MM.1S (cell line): ENCODE measurements around the gene FAU.

ENCODE experiments used
- DNase-seq: peaks from one replicate; pipeline ENCODE4 v3.0.0-alpha.2; 2015
- H2AFZ ChIP-seq: fragments of 300-600 bp; sonication (generic); 2 replicates; pipeline ENCODE4 v1.6.0; 2016; ENCODE audit warnings: antibody characterized with exemption, low read length
- H3F3A ChIP-seq: fragments of 300-600 bp; sonication (generic); 2 replicates; pipeline ENCODE4 v1.6.1; 2016; ENCODE audit warnings: mild to moderate bottlenecking, antibody characterized with exemption, low read length, moderate library complexity, mixed read lengths; ENCODE audit not compliant: insufficient read depth
- H3K27ac ChIP-seq: fragments of 300-600 bp; sonication (generic); 2 replicates; pipeline ENCODE4 v1.5.1; 2016; ENCODE audit warnings: mild to moderate bottlenecking, low read length
- H3K27me3 ChIP-seq: fragments of 300-600 bp; sonication (generic); replicated peaks from 2 replicates; pipeline ENCODE4 v1.6.0; 2016; ENCODE audit warnings: low read length; ENCODE audit not compliant: insufficient read depth
- H3K36me3 ChIP-seq: fragments of 300-600 bp; sonication (generic); replicated peaks from 2 replicates; pipeline ENCODE4 v1.6.1; 2016; ENCODE audit warnings: mild to moderate bottlenecking, low read length, mixed read lengths; ENCODE audit not compliant: insufficient read depth
- H3K4me1 ChIP-seq: fragments of 300-600 bp; sonication (generic); 2 replicates; pipeline ENCODE4 v1.6.1; 2016; ENCODE audit warnings: low read length, mixed read lengths
- H3K4me2 ChIP-seq: fragments of 300-600 bp; sonication (generic); 2 replicates; pipeline ENCODE4 v1.6.0; 2016; ENCODE audit warnings: low read depth, low read length
- H3K4me3 ChIP-seq: fragments of 300-600 bp; sonication (generic); 2 replicates; pipeline ENCODE4 v1.5.1; 2016; ENCODE audit warnings: low read length, mixed read lengths
- H3K79me2 ChIP-seq: fragments of 300-600 bp; sonication (generic); 2 replicates; pipeline ENCODE4 v1.6.1; 2016; ENCODE audit warnings: mixed run types, low read length, mixed read lengths
- H3K9ac ChIP-seq: fragments of 300-600 bp; sonication (generic); 2 replicates; pipeline ENCODE4 v1.6.1; 2016; ENCODE audit warnings: low read length, mixed read lengths
- H3K9me2 ChIP-seq: fragments of 300-600 bp; sonication (generic); replicated peaks from 2 replicates; pipeline ENCODE4 v1.6.1; 2016; ENCODE audit warnings: mild to moderate bottlenecking, low read length, mixed read lengths; ENCODE audit not compliant: insufficient read depth
- H3K9me3 ChIP-seq: fragments of 300-600 bp; sonication (generic); replicated peaks from 2 replicates; pipeline ENCODE4 v1.6.1; 2016; ENCODE audit warnings: mild to moderate bottlenecking, low read length, mixed read lengths; ENCODE audit not compliant: insufficient read depth
- H4K20me1 ChIP-seq: fragments of 300-600 bp; sonication (generic); 2 replicates; pipeline ENCODE4 v1.6.1; 2016; ENCODE audit warnings: mild to moderate bottlenecking, low read length, moderate library complexity, mixed read lengths; ENCODE audit not compliant: insufficient read depth
- EZH2 ChIP-seq: fragments of 300-600 bp; sonication (generic); optimal IDR thresholded peaks from 2 replicates; pipeline ENCODE3; 2017; ENCODE audit warnings: low read depth, mild to moderate bottlenecking, antibody characterized with exemption, low read length, mixed read lengths
- EZH2phosphoT487 ChIP-seq: fragments of 300-600 bp; sonication (generic); IDR thresholded peaks from 2 replicates; pipeline ENCODE4 v1.6.1; 2018; ENCODE audit warnings: antibody characterized with exemption, low read length
- TF ChIP-seq, protein P1 (sequence below): fragments of 300-600 bp; sonication (generic); IDR thresholded peaks from 2 replicates; pipeline ENCODE4 v1.5.1; 2016; ENCODE audit warnings: antibody characterized with exemption, low read length, mixed read lengths

FAU gene

DNA sequence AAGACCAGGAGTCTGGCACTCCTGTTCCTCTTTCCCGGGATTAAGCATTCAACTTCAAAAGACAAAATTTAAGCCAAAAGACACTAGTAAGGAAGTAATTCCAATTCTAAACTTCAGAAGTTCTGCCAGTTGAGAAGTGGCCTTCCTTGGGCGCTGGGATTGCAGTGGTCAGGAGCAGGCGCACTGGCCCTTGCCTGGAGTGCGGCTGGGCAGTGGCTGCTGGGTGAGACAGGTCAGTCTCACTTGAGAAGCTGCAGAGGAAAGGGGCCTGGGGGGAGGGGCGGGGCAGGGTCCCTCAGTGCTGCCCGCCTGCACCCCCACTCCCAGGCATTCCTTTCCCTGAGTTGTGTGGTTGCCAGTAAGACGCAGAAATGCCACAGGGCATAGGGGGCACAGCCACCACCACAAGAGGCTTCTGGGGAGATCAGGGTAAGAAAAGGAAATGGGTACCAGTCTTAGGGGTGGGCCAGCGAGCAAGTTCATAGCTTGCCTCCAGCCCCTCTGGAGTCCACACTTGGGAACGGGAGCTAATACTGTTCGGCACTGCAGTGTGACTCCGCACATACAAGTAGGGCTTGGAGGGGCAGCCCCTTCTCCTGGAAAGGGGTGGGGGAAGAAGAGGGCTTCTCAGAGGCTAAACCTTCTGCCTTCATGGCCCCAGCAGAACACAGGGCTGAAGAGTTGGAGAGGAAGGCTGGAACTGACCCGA, 5.7 kb upstream of the FAU start:
- H4K20me1 ChIP-seq = no peaks in the 10 kb centered on the region
- H3K4me2 ChIP-seq = no peak overlapping the region
- peaks cover 19% of the 10 kb centered on the region for H3K36me3 ChIP-seq
- H3K4me3 ChIP-seq = no peak overlapping the region
- H3F3A ChIP-seq = peaks cover 54% of the 10 kb centered on the region
- no peak overlapping the region for H3K27ac ChIP-seq
- peaks cover 19% of the 10 kb centered on the region for H3K4me1 ChIP-seq
- TF ChIP-seq EZH2 (no peak), EZH2phosphoT487 (no peak)
- TF ChIP-seq, protein P1, sequence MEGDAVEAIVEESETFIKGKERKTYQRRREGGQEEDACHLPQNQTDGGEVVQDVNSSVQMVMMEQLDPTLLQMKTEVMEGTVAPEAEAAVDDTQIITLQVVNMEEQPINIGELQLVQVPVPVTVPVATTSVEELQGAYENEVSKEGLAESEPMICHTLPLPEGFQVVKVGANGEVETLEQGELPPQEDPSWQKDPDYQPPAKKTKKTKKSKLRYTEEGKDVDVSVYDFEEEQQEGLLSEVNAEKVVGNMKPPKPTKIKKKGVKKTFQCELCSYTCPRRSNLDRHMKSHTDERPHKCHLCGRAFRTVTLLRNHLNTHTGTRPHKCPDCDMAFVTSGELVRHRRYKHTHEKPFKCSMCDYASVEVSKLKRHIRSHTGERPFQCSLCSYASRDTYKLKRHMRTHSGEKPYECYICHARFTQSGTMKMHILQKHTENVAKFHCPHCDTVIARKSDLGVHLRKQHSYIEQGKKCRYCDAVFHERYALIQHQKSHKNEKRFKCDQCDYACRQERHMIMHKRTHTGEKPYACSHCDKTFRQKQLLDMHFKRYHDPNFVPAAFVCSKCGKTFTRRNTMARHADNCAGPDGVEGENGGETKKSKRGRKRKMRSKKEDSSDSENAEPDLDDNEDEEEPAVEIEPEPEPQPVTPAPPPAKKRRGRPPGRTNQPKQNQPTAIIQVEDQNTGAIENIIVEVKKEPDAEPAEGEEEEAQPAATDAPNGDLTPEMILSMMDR = no peak
- H3K9ac ChIP-seq = no peak overlapping the region
- DNase-seq = no peak
- H2AFZ ChIP-seq = no peak overlapping the region
- H3K27me3 ChIP-seq = no peaks in the 10 kb centered on the region
- H3K79me2 ChIP-seq = peaks cover 77% of the 10 kb centered on the region
- H3K9me3 ChIP-seq = no peaks in the 10 kb centered on the region
- H3K9me2 ChIP-seq = no peaks in the 10 kb centered on the region

GRCh38 chr11:65126624-65127274, 4.8 kb upstream of the FAU start:
- no peak for DNase-seq
- H3K4me2 ChIP-seq = no peak overlapping the region
- peaks cover 46% of the 10 kb centered on the region for H3F3A ChIP-seq
- H3K27me3 ChIP-seq = no peaks in the 10 kb centered on the region
- H3K36me3 ChIP-seq = peaks cover 18% of the 10 kb centered on the region
- TF ChIP-seq EZH2phosphoT487 (no peak), EZH2 (no peak)
- TF ChIP-seq, protein P1 = no peak
- H2AFZ ChIP-seq = no peak overlapping the region
- H3K79me2 ChIP-seq = peaks cover 79% of the 10 kb centered on the region
- H3K4me1 ChIP-seq = peaks cover 14% of the 10 kb centered on the region
- no peak overlapping the region for H3K9ac ChIP-seq
- no peak overlapping the region for H3K4me3 ChIP-seq
- H3K9me2 ChIP-seq = no peaks in the 10 kb centered on the region
- H4K20me1 ChIP-seq = no peaks in the 10 kb centered on the region
- no peaks in the 10 kb centered on the region for H3K9me3 ChIP-seq
- no peak overlapping the region; the same call in 1 of the 2 replicates for H3K27ac ChIP-seq

DNA sequence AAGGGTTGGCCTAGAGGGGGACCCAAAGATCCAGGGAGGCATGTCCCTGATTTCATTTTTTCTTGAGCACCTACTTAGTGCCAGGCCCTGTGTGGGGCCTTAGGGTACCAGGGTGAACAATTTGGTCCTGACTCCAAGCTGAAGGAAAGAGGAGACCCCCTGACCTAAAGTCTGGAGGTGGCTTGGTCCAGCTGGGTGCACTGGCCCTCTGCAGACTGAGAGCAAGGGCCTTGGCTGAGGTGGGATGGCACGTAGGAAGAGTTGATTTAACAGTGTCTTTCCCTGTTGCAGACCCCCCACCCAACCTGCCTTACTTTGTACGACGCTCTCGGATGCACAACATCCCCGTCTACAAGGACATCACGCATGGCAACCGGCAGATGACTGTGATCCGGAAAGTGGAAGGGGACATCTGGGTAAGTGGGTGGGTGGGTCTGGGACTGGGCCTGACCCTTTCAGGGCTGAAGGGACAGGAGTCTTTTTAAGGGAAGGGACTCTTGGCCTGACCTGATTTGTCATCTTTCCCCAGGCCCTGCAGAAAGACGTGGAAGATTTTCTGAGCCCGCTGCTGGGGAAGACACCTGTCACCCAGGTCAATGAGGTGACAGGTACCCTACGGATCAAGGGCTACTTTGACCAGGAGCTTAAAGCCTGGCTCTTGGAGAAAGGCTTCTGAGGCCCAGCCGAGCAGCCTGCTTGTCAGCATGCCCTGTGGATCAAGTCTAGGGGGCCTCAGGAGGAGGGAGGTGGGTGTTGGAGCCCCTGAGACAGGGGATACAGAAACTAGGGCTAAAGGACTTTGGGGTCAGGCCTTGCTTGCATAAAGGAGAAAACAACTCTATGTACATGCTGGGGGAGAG, 3.5 kb upstream of the FAU start:
- DNase-seq = no peak
- no peak overlapping the region for H3K9ac ChIP-seq
- peaks cover 53% of the 10 kb centered on the region for H3F3A ChIP-seq
- TF ChIP-seq, protein P1 = no peak
- TF ChIP-seq EZH2phosphoT487 (no peak), EZH2 (no peak)
- peaks cover 79% of the 10 kb centered on the region for H3K79me2 ChIP-seq
- H3K4me1 ChIP-seq = peaks cover 12% of the 10 kb centered on the region
- peaks cover 10% of the 10 kb centered on the region for H3K36me3 ChIP-seq
- no peaks in the 10 kb centered on the region for H3K9me2 ChIP-seq
- no peak overlapping the region for H3K4me3 ChIP-seq
- H3K9me3 ChIP-seq = no peaks in the 10 kb centered on the region
- H2AFZ ChIP-seq = no peak overlapping the region
- no peak overlapping the region for H3K4me2 ChIP-seq
- H3K27me3 ChIP-seq = no peaks in the 10 kb centered on the region
- no peaks in the 10 kb centered on the region for H4K20me1 ChIP-seq
- no peak overlapping the region for H3K27ac ChIP-seq
